Testis (tissue), 2 donors: ENCODE measurements around the gene CLEC16A.

Experiments
- CTCF ChIP-seq, 3 experiments: fragments of 450-650 bp in 2 of 3; fragments of 200-600 bp in 1 of 3; sonication (generic) in 1 of 3; IDR thresholded peaks; one replicate each; pipeline ENCODE4 v1.5.1; 2016 to 2019; ENCODE audit warnings: antibody characterized with exemption in 3 of 3, mild to moderate bottlenecking in 2 of 3, moderate library complexity in 1 of 3
- POLR2A ChIP-seq: fragments of 450-650 bp; IDR thresholded peaks from one replicate; pipeline ENCODE4 v1.6.1; 2017; ENCODE audit warnings: antibody characterized with exemption, mild to moderate bottlenecking, moderate library complexity

GRCh38 chr16:11169641-11170040 lies 225.3 kb downstream of the CLEC16A start:
- TF ChIP-seq CTCF (IDR thresholded peaks at IDR 0.05) (no peak), POLR2A (no peak)
